ENCODE results near the gene UTF1.

The UTF1 gene

GRCh38 chr10:133249094-133249780, 19.2 kb downstream of the UTF1 start (continued):
- TF ChIP-seq, protein P1, sequence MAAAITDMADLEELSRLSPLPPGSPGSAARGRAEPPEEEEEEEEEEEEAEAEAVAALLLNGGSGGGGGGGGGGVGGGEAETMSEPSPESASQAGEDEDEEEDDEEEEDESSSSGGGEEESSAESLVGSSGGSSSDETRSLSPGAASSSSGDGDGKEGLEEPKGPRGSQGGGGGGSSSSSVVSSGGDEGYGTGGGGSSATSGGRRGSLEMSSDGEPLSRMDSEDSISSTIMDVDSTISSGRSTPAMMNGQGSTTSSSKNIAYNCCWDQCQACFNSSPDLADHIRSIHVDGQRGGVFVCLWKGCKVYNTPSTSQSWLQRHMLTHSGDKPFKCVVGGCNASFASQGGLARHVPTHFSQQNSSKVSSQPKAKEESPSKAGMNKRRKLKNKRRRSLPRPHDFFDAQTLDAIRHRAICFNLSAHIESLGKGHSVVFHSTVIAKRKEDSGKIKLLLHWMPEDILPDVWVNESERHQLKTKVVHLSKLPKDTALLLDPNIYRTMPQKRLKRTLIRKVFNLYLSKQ (tag by site-specific recombination; IDR thresholded peaks at IDR 0.05; ENCODE audit: borderline replicate concordance): no peak
- TF ChIP-seq, protein P2, sequence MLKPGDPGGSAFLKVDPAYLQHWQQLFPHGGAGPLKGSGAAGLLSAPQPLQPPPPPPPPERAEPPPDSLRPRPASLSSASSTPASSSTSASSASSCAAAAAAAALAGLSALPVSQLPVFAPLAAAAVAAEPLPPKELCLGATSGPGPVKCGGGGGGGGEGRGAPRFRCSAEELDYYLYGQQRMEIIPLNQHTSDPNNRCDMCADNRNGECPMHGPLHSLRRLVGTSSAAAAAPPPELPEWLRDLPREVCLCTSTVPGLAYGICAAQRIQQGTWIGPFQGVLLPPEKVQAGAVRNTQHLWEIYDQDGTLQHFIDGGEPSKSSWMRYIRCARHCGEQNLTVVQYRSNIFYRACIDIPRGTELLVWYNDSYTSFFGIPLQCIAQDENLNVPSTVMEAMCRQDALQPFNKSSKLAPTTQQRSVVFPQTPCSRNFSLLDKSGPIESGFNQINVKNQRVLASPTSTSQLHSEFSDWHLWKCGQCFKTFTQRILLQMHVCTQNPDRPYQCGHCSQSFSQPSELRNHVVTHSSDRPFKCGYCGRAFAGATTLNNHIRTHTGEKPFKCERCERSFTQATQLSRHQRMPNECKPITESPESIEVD (tag by site-specific recombination; IDR thresholded peaks at IDR 0.05): no peak
- TF ChIP-seq ZNF157 (tag by site-specific recombination; IDR thresholded peaks at IDR 0.05) (no peak), KLF1 (tag by site-specific recombination; IDR thresholded peaks at IDR 0.05) (no peak), ZNF398 (tag by site-specific recombination; IDR thresholded peaks at IDR 0.05) (no peak), ZNF202 (tag by site-specific recombination; IDR thresholded peaks at IDR 0.05; ENCODE audit: borderline replicate concordance) (no peak)
- TF ChIP-seq, protein P3, sequence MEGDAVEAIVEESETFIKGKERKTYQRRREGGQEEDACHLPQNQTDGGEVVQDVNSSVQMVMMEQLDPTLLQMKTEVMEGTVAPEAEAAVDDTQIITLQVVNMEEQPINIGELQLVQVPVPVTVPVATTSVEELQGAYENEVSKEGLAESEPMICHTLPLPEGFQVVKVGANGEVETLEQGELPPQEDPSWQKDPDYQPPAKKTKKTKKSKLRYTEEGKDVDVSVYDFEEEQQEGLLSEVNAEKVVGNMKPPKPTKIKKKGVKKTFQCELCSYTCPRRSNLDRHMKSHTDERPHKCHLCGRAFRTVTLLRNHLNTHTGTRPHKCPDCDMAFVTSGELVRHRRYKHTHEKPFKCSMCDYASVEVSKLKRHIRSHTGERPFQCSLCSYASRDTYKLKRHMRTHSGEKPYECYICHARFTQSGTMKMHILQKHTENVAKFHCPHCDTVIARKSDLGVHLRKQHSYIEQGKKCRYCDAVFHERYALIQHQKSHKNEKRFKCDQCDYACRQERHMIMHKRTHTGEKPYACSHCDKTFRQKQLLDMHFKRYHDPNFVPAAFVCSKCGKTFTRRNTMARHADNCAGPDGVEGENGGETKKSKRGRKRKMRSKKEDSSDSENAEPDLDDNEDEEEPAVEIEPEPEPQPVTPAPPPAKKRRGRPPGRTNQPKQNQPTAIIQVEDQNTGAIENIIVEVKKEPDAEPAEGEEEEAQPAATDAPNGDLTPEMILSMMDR (tag by site-specific recombination; IDR thresholded peaks at IDR 0.05): peak; percentile 21; the same call in 1 of the 2 replicates

DNA sequence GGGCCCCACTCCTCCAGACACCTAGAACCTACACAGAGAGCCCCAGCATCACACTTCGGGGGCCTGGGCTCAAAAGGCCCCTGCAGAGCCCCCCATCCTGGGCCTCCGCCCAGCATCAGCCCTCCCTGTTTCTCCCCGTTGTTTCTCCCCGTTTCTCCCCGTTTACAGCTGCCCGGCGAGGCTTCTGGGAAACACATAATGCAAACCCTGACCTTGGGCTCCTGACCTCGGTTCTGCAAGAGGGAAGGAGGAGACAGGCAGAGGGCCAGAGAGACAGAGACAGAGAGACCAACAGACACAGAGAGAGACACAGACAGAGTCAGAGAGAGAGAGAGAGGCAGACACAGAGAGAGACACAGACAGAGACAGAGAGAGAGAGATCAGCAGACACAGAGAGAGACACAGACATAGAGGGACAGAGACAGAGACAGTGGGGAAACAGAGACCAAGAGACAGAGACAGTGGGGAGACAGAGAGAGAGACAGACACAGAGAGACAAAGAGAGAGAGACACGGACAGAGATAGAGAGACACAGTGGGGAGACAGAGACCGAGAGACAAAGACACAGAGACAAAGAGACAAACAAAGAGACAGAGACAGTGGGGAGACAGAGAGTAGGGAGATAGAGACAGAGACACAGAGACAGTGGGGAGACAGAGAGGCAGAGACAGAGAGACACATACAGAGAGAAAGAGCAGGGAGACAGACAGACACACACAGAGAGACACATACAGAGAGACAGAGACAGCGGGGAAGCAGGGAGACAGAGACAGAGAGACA, 20.1 kb downstream of the UTF1 start:
- Histone ChIP-seq H3K36me3 (ENCODE audit: control insufficient read depth in 2 of 2, insufficient read depth in 1 of 2, low read length in 2 of 2) (no peaks in the 10 kb centered on the region), H3K4me1 (ENCODE audit: control insufficient read depth, insufficient read depth, low read length) (no peaks in the 10 kb centered on the region), H3K9me3 (ENCODE audit: control insufficient read depth, insufficient read depth, low read depth, low read length) (no peaks in the 10 kb centered on the region), H3K4me3 (ENCODE audit: low read depth, low read length) (no peak overlapping the region), H3K27ac (ENCODE audit: extremely low read depth, low read depth, low read length) (no peak overlapping the region)
- TF ChIP-seq ZNF48 (tag by site-specific recombination; IDR thresholded peaks at IDR 0.05): peak; percentile 92; the same call in 1 of the 2 replicates
- no peak for TF ChIP-seq ZNF350 (tag by site-specific recombination; IDR thresholded peaks at IDR 0.05)
- peak; percentile 83 for TF ChIP-seq ZNF394 (tag by site-specific recombination; IDR thresholded peaks at IDR 0.05; ENCODE audit: borderline replicate concordance)
- no peak for TF ChIP-seq ZNF639 (tag by site-specific recombination; IDR thresholded peaks at IDR 0.05)
- TF ChIP-seq ZNF596 (tag by site-specific recombination; IDR thresholded peaks at IDR 0.05): peak; percentile 88
- TF ChIP-seq ZNF747 (tag by site-specific recombination; IDR thresholded peaks at IDR 0.05): 0 out of 2 replicates have a peak, but pooled peaks have one; percentile 61
- TF ChIP-seq ZNF776 (tag by site-specific recombination; IDR thresholded peaks at IDR 0.05; ENCODE audit: borderline replicate concordance): 0 out of 2 replicates have a peak, but pooled peaks have one; percentile 59
- TF ChIP-seq ZNF202 (tag by site-specific recombination; IDR thresholded peaks at IDR 0.05; ENCODE audit: borderline replicate concordance): peak; percentile 94
- 0 out of 2 replicates have a peak, but pooled peaks have one; percentile 14 for TF ChIP-seq ZNF148 (tag by site-specific recombination; IDR thresholded peaks at IDR 0.05; ENCODE audit: borderline replicate concordance)
- TF ChIP-seq KLF9 (tag by site-specific recombination; IDR thresholded peaks at IDR 0.05; ENCODE audit: low read depth): no peak
- peak; percentile 19; the same call in 1 of the 2 replicates for TF ChIP-seq KLF8 (tag by site-specific recombination; IDR thresholded peaks at IDR 0.05)
- 0 out of 2 replicates have a peak, but pooled peaks have one; percentile 17 for TF ChIP-seq ZNF521 (tag by site-specific recombination; IDR thresholded peaks at IDR 0.05)
- CTCF ChIA-PET: no interaction called here
- POLR2A ChIA-PET: no interaction called here
